CD1c-positive myeloid dendritic cell (primary cell): Measurements from ENCODE around the gene RARG.
"Not testable (repeated sequence)": the region's sequence is repeated elsewhere in the genome, so short reads cannot be mapped to it uniquely, and the experiment has no call there.

ENCODE experiments used
- DNase-seq: peaks from one replicate; pipeline ENCODE4 v3.0.0-alpha.2; 2016; ENCODE audit errors: extremely low spot score

Gene RARG

GRCh38 chr12:53169644-53170043 lies 62.4 kb downstream of the RARG start:
- DNase-seq: no peak

DNA sequence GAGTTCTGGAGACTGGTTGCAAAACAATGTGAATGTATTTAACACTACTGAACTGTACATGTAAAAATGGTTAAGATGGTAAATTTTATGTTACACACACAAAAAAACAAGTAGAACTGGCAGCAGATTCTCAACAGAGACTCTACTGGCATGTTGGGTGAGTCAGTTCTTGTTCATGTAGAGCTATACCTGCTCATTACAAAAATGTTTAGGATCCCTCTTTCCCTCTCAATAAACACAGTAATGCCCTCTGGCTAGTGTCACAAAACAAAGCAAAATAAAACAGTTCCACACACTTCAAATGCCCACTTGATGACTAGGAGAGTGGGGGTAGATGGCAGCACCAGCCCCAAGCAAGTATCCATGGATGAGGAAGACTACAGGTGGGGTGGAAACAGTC lies 65.2 kb downstream of the RARG start:
- no peak for DNase-seq

GRCh38 chr12:53163008-53163407 lies 69.0 kb downstream of the RARG start:
- DNase-seq: not testable (repeated sequence)

DNA sequence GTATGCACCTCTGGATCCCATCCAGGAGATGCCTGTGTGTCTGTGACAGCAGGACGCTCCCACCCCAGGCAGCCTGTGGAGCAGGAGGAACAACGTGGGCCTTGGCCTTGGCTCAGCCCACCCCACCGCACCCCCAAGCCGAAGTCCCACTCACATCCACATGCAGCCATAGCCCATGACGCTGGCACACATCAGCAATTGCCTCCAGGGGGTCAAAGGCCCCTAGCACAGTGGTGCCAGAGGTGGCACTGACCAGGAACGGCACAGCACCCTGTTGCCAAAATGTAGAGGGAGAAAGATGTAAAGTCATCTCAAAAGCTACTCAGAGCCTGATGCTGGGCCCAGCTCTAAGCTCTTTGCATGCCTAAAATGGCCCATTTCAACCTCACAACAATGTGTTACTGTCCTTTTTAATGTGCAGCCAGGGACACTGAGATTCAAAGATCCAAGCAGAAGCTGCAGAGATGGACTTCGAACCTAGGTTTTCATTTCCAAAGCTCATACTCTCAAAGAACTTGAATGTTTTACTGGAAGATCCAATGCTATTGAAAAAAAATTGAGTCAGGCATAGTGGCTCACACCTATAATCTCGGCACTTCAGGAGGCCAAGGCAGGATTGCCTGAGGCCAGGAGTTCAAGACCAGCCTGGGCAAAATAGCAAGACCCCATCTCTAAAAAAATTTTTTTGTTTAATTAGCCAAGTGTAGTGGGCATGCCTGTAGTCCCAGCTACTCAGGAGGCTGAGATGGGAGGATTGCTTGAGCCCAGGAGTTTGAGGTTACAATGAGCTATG lies 70.7 kb downstream of the RARG start:
- DNase-seq: no peak

GRCh38 chr12:53160673-53161072 lies 71.3 kb downstream of the RARG start:
- no peak for DNase-seq
